Esophagus squamous epithelium (tissue), 5 donors: ENCODE measurements around the gene MAP4K4. TPM values are rescaled to one million over a fixed set of nuclear protein-coding genes. Genes with fewer than 3 reads are reported as not detected.

Source experiments
- DNase-seq: peaks from one replicate; lab custom pipeline; 2025; lab: John Stamatoyannopoulos, UW
- H3K27ac ChIP-seq, 4 donors: fragments of 200-600 bp; sonication (generic); one replicate each; pipeline ENCODE4 v1.5.1; 2016 to 2019; ENCODE audit warnings: mild to moderate bottlenecking in 1 of 4
- H3K27me3 ChIP-seq, 4 donors: fragments of 200-600 bp; sonication (generic); 1 replicate in 3 of 4; 2 replicates in 1 of 4; pipeline versions ENCODE4 v1.5.1 to v1.6.0; 2017 to 2021; ENCODE audit warnings: antibody characterized with exemption in 1 of 4
- H3K36me3 ChIP-seq, 3 donors: fragments of 200-600 bp; sonication (generic); one replicate each; pipeline ENCODE4 v1.5.1; 2016 to 2019
- H3K4me1 ChIP-seq, 3 donors: fragments of 200-600 bp; sonication (generic); one replicate each; pipeline ENCODE4 v1.5.1; 2017 to 2019
- H3K4me3 ChIP-seq, 4 donors: fragments of 200-600 bp; sonication (generic); 1 replicate in 3 of 4; 2 replicates in 1 of 4; pipeline ENCODE4 v1.5.1; 2016 to 2019; ENCODE audit warnings: mild to moderate bottlenecking in 2 of 4, moderate library complexity in 1 of 4
- H3K9me3 ChIP-seq, 3 donors: fragments of 200-600 bp; sonication (generic); one replicate each; pipeline ENCODE4 v1.5.1; 2016 to 2019
- POLR2A ChIP-seq, 4 donors: fragments of 450-650 bp; IDR thresholded peaks; one replicate each; pipeline ENCODE4 v1.6.1; 2017; ENCODE audit warnings: antibody characterized with exemption in 4 of 4, mild to moderate bottlenecking in 4 of 4, moderate library complexity in 3 of 4
- WGBS, 2 donors: methylation state at CpG; one replicate each; pipeline ENCODE4 v1.1.5; 2018; 5-methylcytosine and 5-hydroxymethylcytosine counted together
- intact Hi-C: fragments of 100-400 bp; cut with DNase I; formaldehyde crosslinking; loops from one replicate; pipeline ENCODE4 v1.15.0; 2022
- total RNA-seq, 4 donors: library from RNA; depleted of rRNA; stranded (reverse); fragments of >200 nt; gene quantifications; one replicate each; pipeline ENCODE4 v1.1.0, GENCODE V29; 2016
- TF ChIP-seq, protein P1 (sequence below), 6 experiments: fragments of 450-650 bp in 4 of 6; fragments of 200-600 bp in 2 of 6; sonication (generic) in 2 of 6; IDR thresholded peaks; one replicate each; pipeline ENCODE4 v1.5.1; 2016 to 2019; ENCODE audit warnings: antibody characterized with exemption in 6 of 6, mild to moderate bottlenecking in 4 of 6, moderate library complexity in 4 of 6
- donor health status: DM: yes; HTN: yes; CAD: no.

MAP4K4 gene
- 100 to 1,000 TPM in 1 of 4 donors, 10 to 100 TPM in 3; 46.0 to 121 (median 53.9) TPM for total RNA-seq

- intact Hi-C loops: loop anchor here (5.0 kb wide), 1 partner anchor 130 kb away; no protein-coding TSS in a partner anchor
- WGBS, 2 donors: 0% methylated on average over 9 to 33 of the region's 129 CpGs
- DNase-seq: peak; percentile 27
Measured at GRCh38 chr2:101697124-101698013, at the start of gene MAP4K4. Gene MAP4K4 (plus strand): TSS chr2:101697707. CDS start chr2:101698081, 374 bp downstream.

DNA sequence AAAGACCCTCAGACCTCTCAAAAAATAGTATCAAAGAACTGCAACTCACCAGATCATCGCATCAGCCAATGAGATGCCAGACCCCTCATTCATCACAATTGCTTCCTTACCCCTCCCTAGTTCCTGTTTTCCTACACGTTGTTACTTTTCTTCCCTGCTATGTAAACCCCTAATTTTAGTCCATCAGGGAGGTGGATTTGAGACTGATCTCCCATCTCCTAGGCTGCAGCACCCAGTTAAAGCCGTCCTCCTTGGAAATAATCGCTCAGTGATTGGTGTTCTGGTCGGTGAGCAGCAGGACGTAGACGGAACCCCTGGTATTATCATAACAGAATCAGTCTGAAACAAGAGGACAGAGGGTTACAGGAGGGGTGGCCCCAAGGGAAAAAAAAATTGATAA, 44.0 kb upstream of the MAP4K4 start:
- DNase-seq: no peak
- no peaks in the 10 kb centered on the region for H3K27me3 ChIP-seq
- H3K27ac ChIP-seq: no peak overlapping the region
- 69 to 81% methylated on average over 3 to 7 of the region's 7 CpGs for WGBS, 2 donors
- no peaks in the 10 kb centered on the region for H3K36me3 ChIP-seq
- H3K4me1 ChIP-seq: no peaks in the 10 kb centered on the region
- intact Hi-C loops: no loop called here
- no peak overlapping the region for H3K4me3 ChIP-seq
- no peaks in the 10 kb centered on the region for H3K9me3 ChIP-seq
- TF ChIP-seq POLR2A (IDR thresholded peaks at IDR 0.05): no peak
- TF ChIP-seq, protein P1, sequence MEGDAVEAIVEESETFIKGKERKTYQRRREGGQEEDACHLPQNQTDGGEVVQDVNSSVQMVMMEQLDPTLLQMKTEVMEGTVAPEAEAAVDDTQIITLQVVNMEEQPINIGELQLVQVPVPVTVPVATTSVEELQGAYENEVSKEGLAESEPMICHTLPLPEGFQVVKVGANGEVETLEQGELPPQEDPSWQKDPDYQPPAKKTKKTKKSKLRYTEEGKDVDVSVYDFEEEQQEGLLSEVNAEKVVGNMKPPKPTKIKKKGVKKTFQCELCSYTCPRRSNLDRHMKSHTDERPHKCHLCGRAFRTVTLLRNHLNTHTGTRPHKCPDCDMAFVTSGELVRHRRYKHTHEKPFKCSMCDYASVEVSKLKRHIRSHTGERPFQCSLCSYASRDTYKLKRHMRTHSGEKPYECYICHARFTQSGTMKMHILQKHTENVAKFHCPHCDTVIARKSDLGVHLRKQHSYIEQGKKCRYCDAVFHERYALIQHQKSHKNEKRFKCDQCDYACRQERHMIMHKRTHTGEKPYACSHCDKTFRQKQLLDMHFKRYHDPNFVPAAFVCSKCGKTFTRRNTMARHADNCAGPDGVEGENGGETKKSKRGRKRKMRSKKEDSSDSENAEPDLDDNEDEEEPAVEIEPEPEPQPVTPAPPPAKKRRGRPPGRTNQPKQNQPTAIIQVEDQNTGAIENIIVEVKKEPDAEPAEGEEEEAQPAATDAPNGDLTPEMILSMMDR (IDR thresholded peaks at IDR 0.05): no peak

More at GRCh38 chr2:101697124-101698013, at the start of gene MAP4K4:
- peak in 2 of 4 donors; percentile 51 to 66 for TF ChIP-seq POLR2A (IDR thresholded peaks at IDR 0.05)
- TF ChIP-seq, protein P1 (IDR thresholded peaks at IDR 0.05): peak in 3 of 6 experiments; percentile 22 to 40 (median 29)
- peak within 1 kb of the TSS; percentile 52 to 87 (median 72) for H3K4me3 ChIP-seq
- peaks cover 0 to 8% (median 0%) of the 10 kb centered on the region in 3 donors for H3K9me3 ChIP-seq
- peak within 1 kb of the TSS; percentile 84 to 94 (median 89) for H3K27ac ChIP-seq
- H3K36me3 ChIP-seq: peaks cover 0 to 1% (median 0%) of the 10 kb centered on the region in 3 donors
- H3K4me1 ChIP-seq: peaks cover 10 to 52% (median 15%) of the 10 kb centered on the region in 3 donors
- no peaks in the 10 kb centered on the region for H3K27me3 ChIP-seq

GRCh38 chr2:101655702-101656422, 41.6 kb upstream of the MAP4K4 start:
- intact Hi-C loops: no loop called here
- H3K9me3 ChIP-seq: no peaks in the 10 kb centered on the region
- H3K4me3 ChIP-seq: no peak overlapping the region
- H3K27me3 ChIP-seq: no peaks in the 10 kb centered on the region
- no peaks in the 10 kb centered on the region for H3K4me1 ChIP-seq
- H3K36me3 ChIP-seq: no peaks in the 10 kb centered on the region
- TF ChIP-seq, protein P1 (IDR thresholded peaks at IDR 0.05): no peak
- WGBS, 2 donors: 58 to 73% methylated on average over 3 to 5 of the region's 5 CpGs
- no peak for DNase-seq
- no peak overlapping the region for H3K27ac ChIP-seq

- Histone ChIP-seq H3K9me3 (no peaks in the 10 kb centered on the region), H3K27ac (no peak overlapping the region), H3K4me3 (no peak overlapping the region), H3K36me3 (no peaks in the 10 kb centered on the region), H3K27me3 (no peaks in the 10 kb centered on the region), H3K4me1 (no peaks in the 10 kb centered on the region)
- no peak for TF ChIP-seq POLR2A (IDR thresholded peaks at IDR 0.05)
- TF ChIP-seq, protein P1 (IDR thresholded peaks at IDR 0.05): no peak
- intact Hi-C loops: no loop called here
- no peak for DNase-seq
- WGBS, 2 donors: 94 to 98% methylated on average over 4 to 6 of the region's 6 CpGs
Measured at GRCh38 chr2:101657787-101658186, 39.7 kb upstream of the MAP4K4 start.
